Head of caudate nucleus (tissue), 42 donors: ENCODE data around the gene DYSF.
A peak's percentile ranks its signal among the peaks of the same experiment; 100 is the strongest.

ENCODE experiments used
- DNase-seq, 42 donors: peaks; one replicate each; pipeline versions ENCODE4 v3.0.0 to v3.0.0-alpha.2; 2020 to 2021; ENCODE audit warnings: mixed read lengths in 7 of 42
- intact Hi-C: fragments of 100-400 bp; cut with DNase I; formaldehyde crosslinking; loops from one replicate; pipeline ENCODE4 v1.15.0; 2022

Gene DYSF

GRCh38 chr2:71612581-71613402 lies 159.4 kb downstream of the DYSF start:
- peak in 20 of 42 donors; percentile 0 to 31 (median 5) for DNase-seq
- intact Hi-C loops = loop anchor here (10.0 kb wide), 1 partner anchor 542 kb away; no protein-coding TSS in a partner anchor

DNA sequence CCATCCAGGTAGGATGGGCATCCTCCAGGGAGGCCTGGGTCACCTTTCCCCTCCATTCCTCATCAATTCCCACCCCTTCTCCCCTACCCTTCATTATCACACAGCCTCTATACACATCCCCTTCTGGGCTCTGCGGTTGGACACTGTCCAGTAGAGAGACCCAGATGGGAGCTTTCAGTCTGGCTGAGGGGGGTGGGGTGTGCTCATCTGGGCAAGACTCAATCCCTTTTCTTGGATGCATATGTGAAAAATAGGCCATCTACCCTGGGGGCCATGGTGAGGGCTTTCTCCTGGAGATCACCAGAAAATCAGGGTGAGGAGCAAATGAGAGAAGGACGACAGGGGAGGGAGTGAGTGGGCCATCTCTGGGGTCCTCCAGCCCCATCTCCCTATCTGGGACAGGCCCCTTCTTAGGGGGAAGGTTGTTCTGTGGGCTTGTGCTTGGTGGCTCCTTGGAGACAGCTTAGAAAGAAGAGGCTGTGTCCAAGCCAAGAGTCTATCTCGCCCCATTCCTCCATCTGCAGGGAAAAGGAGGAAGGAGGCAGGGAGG lies 160.1 kb downstream of the DYSF start:
- peak in 13 of 42 donors; percentile 0 to 35 (median 5) for DNase-seq
- intact Hi-C loops = loop anchor here (10.0 kb wide), 1 partner anchor 541 kb away; no protein-coding TSS in a partner anchor

DNA sequence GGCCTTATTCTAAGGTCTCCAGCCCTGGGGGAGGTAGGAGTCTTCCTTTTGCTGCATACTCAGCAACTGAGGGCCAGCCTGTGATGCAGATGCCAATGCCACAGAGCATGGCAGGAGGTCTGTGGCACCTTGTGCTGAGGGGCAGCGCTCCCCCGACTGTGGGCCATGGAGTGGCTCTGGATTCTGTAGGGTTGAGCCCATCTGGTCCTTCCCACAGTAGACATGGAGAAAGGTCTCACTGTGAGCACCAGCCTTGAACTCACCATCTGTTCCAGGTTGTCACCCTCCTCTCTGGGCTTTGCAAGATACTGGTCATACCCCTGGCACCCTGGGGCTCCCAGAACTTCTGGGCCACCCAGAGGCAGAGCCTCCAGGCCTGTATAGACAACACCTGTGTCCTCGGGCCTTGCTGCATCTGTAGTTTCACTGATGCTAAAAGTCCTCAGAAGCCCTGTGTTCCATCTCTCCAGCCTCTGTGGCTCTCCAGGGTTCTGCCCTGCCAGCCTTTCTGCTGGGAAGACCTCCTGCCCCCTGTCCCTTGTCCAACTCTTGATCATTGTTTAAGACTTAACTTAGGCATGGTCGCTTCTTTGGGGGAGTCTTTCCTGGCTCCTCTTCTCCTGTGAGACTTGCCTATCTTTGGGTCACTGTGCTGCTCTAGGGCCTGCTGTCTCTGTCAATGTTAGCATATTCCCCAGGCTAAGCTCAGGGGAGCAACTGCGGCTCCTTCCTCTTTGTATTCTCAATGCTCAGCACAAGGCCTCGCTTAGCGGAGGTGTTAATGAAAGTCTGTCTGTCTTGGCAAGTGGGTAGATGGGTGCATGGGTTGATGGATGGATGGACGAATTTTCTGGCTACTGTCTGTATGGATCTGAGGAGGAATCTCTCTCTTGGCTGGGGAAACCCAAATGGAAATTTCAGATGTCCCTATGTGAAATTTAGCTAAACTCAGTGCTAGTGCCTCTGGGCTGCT lies 160.9 kb downstream of the DYSF start:
- DNase-seq = peak in 22 of 42 donors; percentile 0 to 40 (median 9)
- intact Hi-C loops = loop anchor here (10.0 kb wide), 1 partner anchor 541 kb away; no protein-coding TSS in a partner anchor

- DNase-seq = peak; percentile 35 to 87 (median 70)
- intact Hi-C loops = loop anchor here (10.0 kb wide), 1 partner anchor 540 kb away; no protein-coding TSS in a partner anchor
Observed at GRCh38 chr2:71614976-71615766, 161.8 kb downstream of the DYSF start.

DNA sequence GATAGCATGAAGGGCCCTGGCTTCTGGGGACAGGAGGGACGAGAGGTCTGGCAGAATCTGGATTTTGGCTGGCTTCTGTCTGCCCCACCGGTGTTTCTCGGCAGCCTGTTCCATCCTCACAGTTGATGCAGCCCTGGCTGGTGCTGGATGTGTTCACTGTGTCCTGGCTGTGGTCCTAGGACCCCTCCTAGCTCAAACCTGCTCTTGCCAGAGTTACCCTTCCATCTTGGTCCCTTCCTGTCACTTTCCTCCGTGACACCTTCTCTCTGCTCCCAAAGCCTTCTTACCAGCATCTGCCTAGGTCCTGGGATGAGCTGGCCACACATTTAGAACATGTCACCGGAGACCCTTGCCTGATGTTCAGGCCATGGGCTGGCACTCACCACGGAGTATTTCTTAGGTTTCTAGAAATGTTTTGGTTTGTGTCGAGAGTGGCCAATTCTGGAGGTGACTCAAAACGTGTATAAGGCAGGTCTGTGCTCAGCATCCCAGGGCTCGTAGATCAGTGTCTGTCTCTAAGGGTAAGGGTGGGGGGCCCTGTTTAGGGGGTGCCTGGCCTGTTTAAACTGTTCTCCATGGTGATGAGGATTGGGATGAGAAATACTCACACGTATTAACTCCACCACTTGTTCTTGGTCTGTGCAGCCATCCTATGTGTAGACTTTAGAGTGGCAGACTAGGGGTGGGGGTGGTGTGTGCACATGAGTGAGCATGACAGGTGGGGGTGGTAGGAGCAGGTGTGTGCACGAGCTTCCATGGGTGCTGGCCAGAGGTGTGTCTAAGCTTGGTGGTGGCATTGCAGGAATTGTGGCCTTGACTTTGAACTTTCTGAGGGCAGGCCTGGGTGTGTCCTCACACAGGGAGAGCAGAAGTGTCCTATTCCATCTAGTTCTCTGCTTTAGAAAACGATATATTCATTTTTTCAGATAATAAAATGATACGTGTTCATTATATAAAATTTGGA lies 162.7 kb downstream of the DYSF start:
- intact Hi-C loops = loop anchor here (10.0 kb wide), 1 partner anchor 539 kb away; no protein-coding TSS in a partner anchor
- DNase-seq = peak in 17 of 42 donors; percentile 0 to 36 (median 10)

DNA sequence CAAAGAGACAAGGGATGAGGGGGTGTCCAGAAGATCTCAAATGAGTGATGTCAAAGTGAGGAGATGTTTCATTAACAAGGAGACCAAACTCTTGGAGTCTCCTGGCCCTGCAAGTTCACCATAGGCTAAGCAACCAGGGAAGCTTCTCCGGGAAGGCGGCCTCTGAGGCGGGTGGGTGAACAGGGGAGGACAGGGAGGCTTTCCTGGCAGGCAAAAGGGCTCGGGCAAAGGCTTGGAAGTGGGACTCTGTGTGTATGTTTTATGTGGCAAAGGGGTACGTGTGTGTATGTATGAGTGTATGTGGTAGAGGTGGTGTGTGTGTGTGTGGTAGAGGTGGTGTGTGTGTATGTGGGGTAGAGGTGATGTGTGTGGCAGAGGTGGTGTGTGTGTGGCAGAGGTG lies 163.9 kb downstream of the DYSF start:
- intact Hi-C loops = loop anchor here (10.0 kb wide), 1 partner anchor 538 kb away; no protein-coding TSS in a partner anchor
- DNase-seq = peak in 4 of 42 donors; percentile 0 to 26 (median 3)

DNA sequence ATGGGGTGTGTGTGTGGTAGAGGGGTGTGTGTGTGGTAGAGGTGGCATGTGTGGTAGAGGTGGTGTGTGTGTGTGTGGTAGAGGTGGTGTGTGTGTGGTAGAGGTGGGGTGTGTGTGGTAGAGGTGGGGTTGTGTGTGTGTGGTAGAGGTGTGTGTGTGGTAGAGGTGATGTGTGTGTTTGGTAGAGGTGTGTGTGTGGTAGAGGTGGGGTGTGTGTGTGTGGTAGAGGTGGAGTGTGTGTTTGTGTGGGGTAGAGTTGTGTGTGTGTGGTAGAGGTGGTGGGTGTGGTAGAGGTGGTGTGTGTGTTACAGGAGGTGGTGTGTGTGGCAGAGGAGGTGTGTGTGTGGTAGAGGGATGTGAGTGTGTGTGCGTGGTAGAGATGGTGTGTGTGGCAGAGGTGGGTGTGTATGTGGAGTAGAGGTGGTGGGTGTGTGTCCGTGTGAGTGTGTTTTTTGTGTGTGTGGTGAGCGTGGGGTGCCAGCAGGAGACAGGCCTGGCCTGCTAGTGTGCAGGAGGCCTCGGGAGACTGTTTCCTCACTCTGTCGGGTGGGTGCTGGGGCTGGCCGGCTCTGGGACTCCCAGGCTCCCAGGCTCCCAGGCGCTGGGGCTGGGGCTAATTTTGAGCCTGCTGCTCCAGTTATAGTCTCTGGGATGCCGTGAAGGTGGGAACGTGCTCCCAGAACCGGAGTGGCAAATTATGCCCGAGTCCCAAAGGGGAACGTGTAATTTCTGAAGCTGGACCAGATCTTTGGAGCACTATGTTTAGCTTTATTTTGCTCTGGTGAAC lies 165.2 kb downstream of the DYSF start:
- intact Hi-C loops = loop anchor here (10.0 kb wide), 1 partner anchor 536 kb away; no protein-coding TSS in a partner anchor
- DNase-seq = peak in 13 of 42 donors; percentile 1 to 43 (median 22)

DNA sequence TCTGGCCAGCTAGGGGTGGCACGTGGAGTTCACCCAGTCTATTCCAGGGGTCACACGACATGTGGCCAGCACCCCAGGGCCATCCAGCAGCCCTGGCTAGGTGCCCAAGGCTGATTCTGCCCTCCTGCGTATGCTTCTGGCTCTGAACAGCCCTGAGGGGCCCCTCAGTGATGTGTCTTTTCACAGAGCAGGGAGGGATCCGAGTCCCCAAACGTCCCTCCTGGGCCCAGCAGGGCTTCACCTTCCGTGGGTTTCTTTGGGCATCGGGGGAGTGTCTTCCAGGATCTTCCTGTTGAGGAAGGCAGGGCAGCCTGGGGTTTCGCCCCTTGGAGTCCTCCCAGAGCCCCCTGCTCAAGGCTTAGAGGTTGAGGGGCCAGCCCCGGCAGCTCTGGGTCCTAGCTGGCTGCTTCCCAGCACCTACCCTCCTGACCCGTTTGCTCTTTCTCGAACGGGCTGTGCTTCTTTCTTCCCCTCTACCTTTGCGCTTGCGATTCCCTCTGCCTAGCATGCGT lies 165.9 kb downstream of the DYSF start:
- intact Hi-C loops = loop anchor here (10.0 kb wide), 1 partner anchor 536 kb away; no protein-coding TSS in a partner anchor
- peak in 13 of 42 donors; percentile 0 to 47 (median 22) for DNase-seq

- intact Hi-C loops = no loop called here
- DNase-seq = peak in 11 of 42 donors; percentile 0 to 34 (median 11)
Observed at GRCh38 chr2:71620116-71620515, 166.8 kb downstream of the DYSF start.

GRCh38 chr2:71620851-71621251 lies 167.5 kb downstream of the DYSF start:
- peak in 11 of 42 donors; percentile 0 to 34 (median 14) for DNase-seq
- intact Hi-C loops = no loop called here

- no peak for DNase-seq
- intact Hi-C loops = no loop called here
Observed at GRCh38 chr2:71629273-71629672, 175.9 kb downstream of the DYSF start.

DNA sequence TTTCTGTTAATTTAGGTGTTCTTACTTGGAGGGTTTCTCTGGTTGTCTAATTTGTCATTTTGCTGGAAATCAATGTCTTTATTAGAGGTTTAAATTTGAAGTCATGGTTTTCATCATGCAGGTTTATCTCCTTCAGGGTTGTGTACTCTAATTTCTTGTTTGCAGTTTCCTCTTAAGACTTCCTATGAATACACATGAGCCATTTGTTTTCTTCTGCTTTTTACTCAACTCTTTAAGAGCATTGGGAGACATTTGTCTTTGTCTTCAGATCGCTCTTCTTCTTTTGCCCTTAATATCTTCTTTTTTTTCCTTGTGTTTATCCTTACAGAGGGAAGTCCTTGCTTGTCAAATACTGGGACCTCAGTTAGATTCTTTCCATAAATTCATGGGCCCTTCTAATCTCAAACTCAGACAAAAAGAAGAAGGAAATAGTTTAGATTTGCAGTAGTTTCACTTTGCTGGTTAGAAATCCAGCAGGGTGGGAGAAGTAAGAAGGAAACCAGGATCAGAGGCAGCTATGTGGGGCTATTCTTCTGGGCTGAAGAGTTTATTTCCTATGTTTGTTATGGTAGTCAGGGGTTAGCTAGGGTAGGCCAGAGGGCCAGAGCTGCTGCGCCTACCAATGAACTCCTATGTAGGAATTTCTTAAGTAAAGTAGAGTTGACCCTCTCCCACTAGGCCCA lies 176.6 kb downstream of the DYSF start:
- DNase-seq = no peak
- intact Hi-C loops = no loop called here

DNA sequence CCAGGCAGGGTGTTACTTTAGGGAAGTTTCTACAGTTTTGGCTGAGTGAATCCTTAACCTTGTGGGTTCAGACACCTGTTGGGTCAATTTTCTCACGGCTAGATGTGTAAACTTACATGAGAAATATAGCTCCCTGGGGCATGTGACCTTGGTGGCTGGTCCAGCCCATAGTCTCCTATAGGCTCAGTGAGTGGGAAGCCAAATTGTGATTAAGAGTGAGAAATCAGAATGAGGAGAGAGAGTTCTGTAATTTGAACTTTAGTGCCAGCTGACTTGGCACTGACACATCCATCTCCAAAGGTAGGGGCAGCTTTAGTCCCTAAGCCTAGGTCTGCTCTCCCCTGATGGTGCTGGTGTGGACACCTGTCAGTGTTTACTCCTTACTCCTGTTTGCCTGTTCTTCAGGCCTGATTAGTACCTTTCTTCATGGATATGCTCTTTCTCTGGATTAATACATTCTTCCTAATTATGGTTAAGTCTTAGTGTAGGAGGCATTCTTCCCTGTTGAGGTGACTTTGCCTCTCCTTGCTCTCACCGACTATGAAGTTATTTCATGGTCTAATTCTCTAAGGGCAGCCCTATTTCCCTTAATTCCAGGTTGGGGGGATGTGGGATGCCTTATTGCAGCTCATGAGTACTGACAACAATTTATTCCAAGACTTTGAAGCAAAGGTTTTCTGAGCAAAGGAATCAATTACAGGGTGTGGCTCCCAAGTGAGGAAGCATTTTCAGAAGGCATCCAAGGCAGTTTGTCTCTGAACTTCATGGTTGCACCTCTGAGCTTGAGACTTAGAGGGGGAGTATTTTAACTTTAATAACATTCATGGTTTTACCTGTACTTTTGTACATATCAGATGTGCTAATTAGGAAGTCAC lies 177.3 kb downstream of the DYSF start:
- DNase-seq = no peak
- intact Hi-C loops = no loop called here

GRCh38 chr2:71631411-71631931 lies 178.1 kb downstream of the DYSF start:
- DNase-seq = no peak
- intact Hi-C loops = no loop called here
